ENCODE measurements around the gene HMGN4.

- TF ChIP-seq CTCF (IDR thresholded peaks at IDR 0.05) (no peak), POLR2A (IDR thresholded peaks at IDR 0.05) (no peak)
These were observed 33.6 kb downstream of the HMGN4 start for GRCh38 chr6:26571592-26572296.
